HFFc6 (cell line): Measurements from ENCODE around the gene PHKA2. TPM values are rescaled to one million over a fixed set of nuclear protein-coding genes. Genes with fewer than 3 reads are reported as not detected.

Source experiments
- DNase-seq: peaks from one replicate; pipeline ENCODE4 v3.0.0-alpha.2; 2018
- H3K27ac Mint-ChIP-seq: 2 replicates; pipeline ENCODE4 v1.8.0; 2020; ENCODE audit warnings: mild to moderate bottlenecking, mixed read lengths
- H3K27me3 Mint-ChIP-seq: 2 replicates; pipeline ENCODE4 v1.8.0; 2021; ENCODE audit warnings: mild to moderate bottlenecking, moderate library complexity, mixed read lengths; ENCODE audit not compliant: insufficient read depth
- H3K36me3 Mint-ChIP-seq: 2 replicates; pipeline ENCODE4 v1.8.0; 2021; ENCODE audit warnings: low read depth, mixed read lengths
- H3K4me1 Mint-ChIP-seq: 2 replicates; pipeline ENCODE4 v1.8.0; 2020; ENCODE audit warnings: low read depth, mixed read lengths
- H3K4me3 Mint-ChIP-seq: 2 replicates; pipeline ENCODE4 v1.8.0; 2020; ENCODE audit warnings: mild to moderate bottlenecking, moderate library complexity, mixed read lengths
- H3K9me3 Mint-ChIP-seq: 2 replicates; pipeline ENCODE4 v1.8.0; 2020; ENCODE audit warnings: mild to moderate bottlenecking, mixed read lengths
- CTCF ChIP-seq: fragments of 200-600 bp; sonication (generic); IDR thresholded peaks from 2 replicates; pipeline ENCODE4 v1.5.0; 2021; ENCODE audit warnings: antibody characterized with exemption, mild to moderate bottlenecking
- total RNA-seq, 6 experiments: library from RNA; stranded (reverse); fragmentation: NEBNext Ultra II Directional; extraction: Animal tissue kit (Norgen Biotek cat#: 25700); gene quantifications; 2 replicates in 1 of 6; 3 replicates in 5 of 6; pipeline ENCODE4 v1.2.3, GENCODE V29; 2021

Gene PHKA2
- total RNA-seq, 6 experiments from 2014 or later: 12.2 to 18.2 (median 16.9) TPM

- peaks cover 7% of the 10 kb centered on the region for H3K4me1 Mint-ChIP-seq
- no peak for TF ChIP-seq CTCF
- no peak overlapping the region for H3K4me3 Mint-ChIP-seq
- no peaks in the 10 kb centered on the region for H3K36me3 Mint-ChIP-seq
- no peak overlapping the region for H3K27ac Mint-ChIP-seq
- DNase-seq: no peak
- H3K27me3 Mint-ChIP-seq: no peaks in the 10 kb centered on the region
- no peaks in the 10 kb centered on the region for H3K9me3 Mint-ChIP-seq
Measured at GRCh38 chrX:18951032-18951431, 32.9 kb downstream of the PHKA2 start.

GRCh38 chrX:18949944-18950301 lies 34.0 kb downstream of the PHKA2 start:
- no peaks in the 10 kb centered on the region for H3K9me3 Mint-ChIP-seq
- TF ChIP-seq CTCF: no peak
- no peaks in the 10 kb centered on the region for H3K36me3 Mint-ChIP-seq
- H3K27ac Mint-ChIP-seq: no peak overlapping the region
- no peak for DNase-seq
- H3K4me3 Mint-ChIP-seq: no peak overlapping the region
- peaks cover 8% of the 10 kb centered on the region for H3K4me1 Mint-ChIP-seq
- H3K27me3 Mint-ChIP-seq: no peaks in the 10 kb centered on the region

- Mint-ChIP-seq H3K4me1 (peaks cover 8% of the 10 kb centered on the region), H3K4me3 (no peak overlapping the region), H3K36me3 (no peaks in the 10 kb centered on the region), H3K9me3 (no peaks in the 10 kb centered on the region), H3K27ac (no peak overlapping the region), H3K27me3 (no peaks in the 10 kb centered on the region)
- DNase-seq: no peak
- TF ChIP-seq CTCF: no peak
Measured at GRCh38 chrX:18949291-18949943, 34.5 kb downstream of the PHKA2 start.

- DNase-seq: no peak
- no peaks in the 10 kb centered on the region for H3K9me3 Mint-ChIP-seq
- no peaks in the 10 kb centered on the region for H3K27me3 Mint-ChIP-seq
- no peak for TF ChIP-seq CTCF
- H3K4me1 Mint-ChIP-seq: peaks cover 8% of the 10 kb centered on the region
- peaks cover 4% of the 10 kb centered on the region for H3K36me3 Mint-ChIP-seq
- no peak overlapping the region for H3K27ac Mint-ChIP-seq
- H3K4me3 Mint-ChIP-seq: no peak overlapping the region
Measured at GRCh38 chrX:18946611-18947010, 37.3 kb downstream of the PHKA2 start.

GRCh38 chrX:18946157-18946556 lies 37.8 kb downstream of the PHKA2 start:
- H3K27ac Mint-ChIP-seq: no peak overlapping the region

More at GRCh38 chrX:18946157-18946556, 37.8 kb downstream of the PHKA2 start:
- Mint-ChIP-seq H3K36me3 (peaks cover 4% of the 10 kb centered on the region), H3K4me3 (no peak overlapping the region), H3K4me1 (peaks cover 8% of the 10 kb centered on the region), H3K9me3 (no peaks in the 10 kb centered on the region), H3K27me3 (no peaks in the 10 kb centered on the region)
- no peak for DNase-seq
- TF ChIP-seq CTCF: no peak
